GM18519 (cell line): ENCODE measurements around the gene RCOR1.
"Not testable (repeated sequence)": the region's sequence is repeated elsewhere in the genome, so short reads cannot be mapped to it uniquely, and the experiment has no call there.

Source experiments
- ATAC-seq: cut with Tn5 transposase; IDR thresholded peaks from one replicate; pipeline ENCODE4 v1.9.1; 2021; ENCODE audit warnings: mild to moderate bottlenecking, moderate library complexity; ENCODE audit not compliant: unreplicated experiment, low FRiP score

Gene RCOR1

GRCh38 chr14:102590667-102591099 is 1.8 kb upstream of the RCOR1 start:
- no peak for ATAC-seq

DNA sequence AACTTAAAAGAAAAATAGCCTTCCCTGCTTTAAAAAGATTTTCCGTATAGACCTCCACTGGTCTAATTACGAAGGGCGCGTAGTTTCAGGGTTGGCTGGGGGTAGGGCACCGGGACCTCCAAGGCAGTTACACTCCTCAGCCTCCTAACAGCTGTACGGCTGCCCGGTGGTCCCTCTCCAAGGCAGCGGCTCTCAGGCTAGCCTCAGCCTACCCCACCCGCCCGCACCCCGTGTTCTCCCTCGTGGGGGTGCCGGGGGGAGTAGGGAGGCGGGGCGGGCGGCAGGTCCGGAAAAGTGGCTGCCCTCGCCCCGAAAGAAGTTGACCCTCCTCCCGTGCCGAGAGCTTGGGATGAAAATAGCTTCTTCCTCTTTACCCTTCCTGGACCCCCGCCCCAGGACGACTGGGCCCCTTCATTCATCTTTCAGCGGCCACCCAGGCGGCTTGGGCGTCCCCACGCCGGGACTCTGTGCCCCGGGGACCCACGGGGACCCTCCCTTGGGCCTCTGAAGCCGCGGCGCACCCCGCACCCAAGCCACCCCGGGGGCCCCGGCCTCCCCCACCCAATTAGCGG is 991 bp upstream of the RCOR1 start:
- no peak for ATAC-seq

DNA sequence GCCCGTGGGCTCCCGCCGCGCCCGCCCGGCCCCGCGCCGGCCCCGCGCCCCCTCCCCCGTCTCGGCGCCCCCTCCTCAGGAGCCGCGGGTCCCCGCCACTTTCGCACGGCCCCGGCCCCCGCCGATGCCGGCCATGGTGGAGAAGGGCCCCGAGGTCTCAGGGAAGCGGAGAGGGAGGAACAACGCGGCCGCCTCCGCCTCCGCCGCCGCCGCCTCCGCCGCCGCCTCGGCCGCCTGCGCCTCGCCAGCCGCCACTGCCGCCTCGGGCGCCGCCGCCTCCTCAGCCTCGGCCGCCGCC is 263 bp downstream of the RCOR1 start:
- no peak for ATAC-seq

GRCh38 chr14:102593061-102593824 is 794 bp downstream of the RCOR1 start:
- no peak for ATAC-seq

- ATAC-seq = no peak
Measured at GRCh38 chr14:102593825-102594137, 1.3 kb downstream of the RCOR1 start.

DNA sequence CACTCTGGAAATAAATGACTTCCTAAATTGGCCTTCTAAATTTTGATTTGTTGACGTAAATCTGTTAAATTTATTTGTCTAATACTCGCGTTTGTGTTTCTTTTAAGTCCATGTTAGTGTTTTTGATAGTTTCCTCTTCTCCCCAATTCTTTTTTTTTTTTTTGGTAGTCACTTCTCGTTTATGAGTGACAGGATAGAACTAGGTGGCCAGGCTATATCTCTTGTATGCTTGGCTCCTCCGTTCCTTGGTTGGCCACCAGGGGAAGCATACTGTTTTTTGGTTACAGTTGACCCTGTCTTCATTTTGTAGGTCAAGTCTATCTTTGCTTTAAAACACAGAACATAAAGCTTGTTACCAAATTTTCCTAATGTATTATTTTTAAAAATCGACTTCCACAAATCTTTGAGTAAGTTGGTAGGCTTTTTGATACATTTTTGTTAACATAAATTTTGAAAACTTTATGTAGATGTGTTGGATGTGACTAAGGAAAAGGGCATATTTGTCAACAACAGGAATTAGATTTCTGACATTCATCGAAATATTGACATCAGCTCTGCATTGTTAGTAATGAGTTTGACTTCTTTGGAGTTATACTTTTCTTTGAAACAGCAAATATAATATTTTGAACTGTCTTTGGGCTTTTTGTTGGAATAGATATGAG is 2.2 kb downstream of the RCOR1 start:
- no peak for ATAC-seq

DNA sequence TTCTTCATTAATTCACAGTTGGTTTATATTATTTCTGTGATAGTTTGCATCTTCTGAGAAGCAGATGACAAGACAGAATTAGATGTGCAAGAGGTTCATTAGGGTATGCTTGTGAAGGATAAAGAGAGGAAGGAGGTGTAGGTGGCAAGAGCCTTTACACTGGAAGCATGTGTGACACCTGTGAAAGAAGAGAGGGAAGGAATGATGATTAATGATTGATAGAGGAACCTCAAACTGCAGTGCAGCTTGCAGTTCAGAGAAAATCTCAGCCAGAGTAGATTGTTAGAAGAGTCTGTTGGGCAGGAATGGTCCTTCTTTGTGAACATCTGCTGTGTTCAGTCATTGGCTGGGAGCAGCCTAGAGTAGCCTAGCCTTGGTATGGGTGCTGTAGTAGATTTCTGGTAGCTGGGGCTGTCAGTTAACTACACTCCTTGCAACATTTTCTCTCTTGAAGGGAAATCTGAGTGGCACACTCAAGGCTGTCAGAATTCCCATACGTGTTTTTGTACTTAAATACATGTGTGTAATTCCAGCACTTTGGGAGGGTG is 9.0 kb downstream of the RCOR1 start:
- no peak for ATAC-seq

- ATAC-seq = no peak
Measured at GRCh38 chr14:102602421-102603292, 10.2 kb downstream of the RCOR1 start.

DNA sequence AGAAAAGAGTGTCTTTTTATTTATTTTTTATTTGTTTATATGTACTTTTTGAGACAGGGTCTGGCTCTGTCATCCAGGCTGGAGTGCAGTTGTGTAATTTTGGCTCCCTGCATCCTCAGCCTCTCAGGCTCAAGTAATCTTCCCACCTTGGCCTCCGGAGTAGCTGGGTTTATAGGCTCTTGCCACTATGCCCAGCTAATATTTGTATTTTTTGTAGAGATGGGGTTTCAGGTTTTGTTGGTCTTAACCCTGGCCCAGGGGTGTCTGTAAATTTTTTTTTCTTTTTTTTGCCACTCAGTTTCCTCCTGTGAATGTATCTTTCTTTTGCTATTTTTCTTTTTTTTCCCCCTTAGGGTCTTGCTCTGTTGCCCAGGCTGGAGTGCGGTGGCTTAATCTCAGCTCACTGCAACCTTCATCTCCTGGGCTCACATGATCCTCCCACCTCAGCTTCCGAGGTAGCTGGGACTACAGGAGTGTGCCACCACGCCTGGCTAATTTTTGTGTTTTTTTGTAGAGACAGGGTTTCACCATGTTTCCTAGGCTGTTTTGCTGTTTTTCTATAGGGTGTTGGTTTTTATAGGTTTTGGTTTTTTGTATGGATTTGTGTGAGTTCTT is 11.0 kb downstream of the RCOR1 start:
- ATAC-seq = no peak

DNA sequence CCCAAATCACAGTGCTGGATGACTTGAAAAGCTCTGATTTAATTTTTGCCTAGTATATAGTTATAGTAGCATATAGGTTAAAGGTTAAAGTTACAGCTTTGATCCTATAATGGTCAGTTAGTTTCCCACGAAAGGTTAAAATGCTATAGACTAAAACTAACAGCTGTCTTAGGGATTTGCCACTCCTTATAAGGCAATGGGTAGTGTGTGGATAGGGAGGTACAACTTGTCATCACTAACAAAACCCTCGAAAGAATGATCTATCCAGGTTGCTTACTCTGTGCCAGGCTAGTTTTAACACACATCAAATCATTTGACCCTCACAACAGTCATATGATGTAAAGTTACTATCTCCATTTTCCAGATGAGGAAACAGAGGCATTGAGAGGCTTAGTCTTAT is 11.7 kb downstream of the RCOR1 start:
- no peak for ATAC-seq

DNA sequence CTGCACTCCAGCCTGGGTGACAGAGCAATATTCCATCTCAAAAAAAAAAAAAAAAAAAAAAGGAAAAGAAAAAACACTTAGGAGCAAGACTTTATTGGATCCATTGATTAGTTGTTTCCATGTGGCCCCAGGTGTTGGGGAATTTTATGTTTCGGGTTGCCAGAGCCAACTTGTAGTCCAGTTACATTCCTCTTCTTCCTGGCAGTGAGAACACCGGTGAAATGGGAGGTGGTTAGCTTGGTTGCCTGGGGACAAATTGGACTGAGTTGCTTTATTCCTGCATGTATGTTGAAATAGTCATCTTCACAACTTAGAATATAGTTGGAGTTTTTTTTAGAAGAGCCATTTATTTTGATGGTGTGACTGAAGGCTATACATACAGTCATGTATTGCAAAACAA is 12.6 kb downstream of the RCOR1 start:
- ATAC-seq = no peak

DNA sequence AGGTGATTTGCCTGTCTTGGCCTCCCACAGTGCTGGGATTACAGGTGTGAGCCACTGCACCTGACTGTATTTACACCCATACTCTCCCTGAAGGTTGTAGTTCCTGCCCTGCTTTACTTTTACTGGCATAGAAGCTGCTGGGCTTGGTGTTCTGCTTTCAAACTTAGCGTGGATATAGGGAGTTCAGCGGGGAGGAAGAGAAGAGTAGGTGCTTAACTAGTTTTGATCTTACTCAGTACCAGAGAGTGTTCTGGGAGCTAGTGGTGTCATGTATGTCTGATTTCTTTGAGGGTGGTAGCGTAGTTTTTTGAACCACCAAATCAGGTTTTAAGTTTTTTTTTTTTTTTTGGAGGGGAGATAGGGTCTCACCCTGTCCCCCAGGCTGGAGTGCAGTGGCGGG is 13.8 kb downstream of the RCOR1 start:
- no peak for ATAC-seq

DNA sequence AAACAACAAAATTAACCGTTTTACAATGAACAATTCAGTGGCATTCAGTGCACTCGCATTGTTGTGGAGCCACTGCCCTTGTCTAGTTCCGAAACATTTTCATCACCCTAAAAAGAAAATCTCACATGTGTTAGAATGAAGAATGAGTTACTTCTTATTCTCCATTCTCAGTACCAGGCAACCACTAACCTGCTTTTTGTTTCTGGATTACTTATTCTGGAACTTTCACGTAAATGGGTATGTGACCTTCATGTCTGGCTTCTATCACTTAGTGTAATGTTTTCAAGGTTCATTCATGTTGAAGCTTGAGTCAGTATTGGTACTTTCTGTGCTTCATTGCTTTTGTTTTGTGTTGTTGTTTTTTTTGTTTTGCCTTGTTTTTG is 15.6 kb downstream of the RCOR1 start:
- peak; percentile 39 for ATAC-seq

GRCh38 chr14:102610968-102611811 is 18.7 kb downstream of the RCOR1 start:
- ATAC-seq = no peak

GRCh38 chr14:102616318-102616717 is 23.9 kb downstream of the RCOR1 start:
- ATAC-seq = no peak

GRCh38 chr14:102616799-102617198 is 24.4 kb downstream of the RCOR1 start:
- ATAC-seq = no peak

- ATAC-seq = not testable (repeated sequence)
Measured at GRCh38 chr14:102619012-102619411, 26.6 kb downstream of the RCOR1 start.

- ATAC-seq = no peak
Measured at GRCh38 chr14:102620413-102620812, 28.0 kb downstream of the RCOR1 start.

GRCh38 chr14:102622262-102622885 is 29.9 kb downstream of the RCOR1 start:
- ATAC-seq = no peak
